H9 (cell line): ENCODE measurements around the gene NGB. TPM values are rescaled to one million over a fixed set of nuclear protein-coding genes. Genes with fewer than 3 reads are reported as not detected.

Source experiments
- DNase-seq: peaks from one replicate; pipeline ENCODE4 v3.0.0-alpha.2; 2017
- H2AFZ ChIP-seq: one replicate; pipeline ENCODE4 v1.6.1; 2013; ENCODE audit warnings: mild to moderate bottlenecking, low read length, control low read depth, moderate library complexity
- H2AK5ac ChIP-seq: 2 replicates; pipeline ENCODE4 v1.6.1; 2013; ENCODE audit warnings: low read length, control low read depth, mixed read lengths; ENCODE audit not compliant: insufficient read length
- H2BK120ac ChIP-seq: one replicate; pipeline ENCODE4 v1.6.1; 2013; ENCODE audit warnings: low read depth, mild to moderate bottlenecking, low read length, control low read depth, inconsistent platforms; ENCODE audit not compliant: poor library complexity, severe bottlenecking
- H2BK12ac ChIP-seq: 2 replicates; pipeline ENCODE4 v1.6.1; 2013; ENCODE audit warnings: low read length, control low read depth, mixed read lengths, low read depth; ENCODE audit not compliant: insufficient read length
- H2BK15ac ChIP-seq: 2 replicates; pipeline ENCODE4 v1.6.1; 2013; ENCODE audit warnings: low read depth, low read length, control low read depth
- H2BK20ac ChIP-seq: one replicate; pipeline ENCODE4 v1.6.1; 2013; ENCODE audit warnings: low read depth, mild to moderate bottlenecking, low read length, control low read depth, inconsistent platforms; ENCODE audit not compliant: poor library complexity, severe bottlenecking
- H2BK5ac ChIP-seq: 2 replicates; pipeline ENCODE4 v1.6.1; 2013; ENCODE audit warnings: low read length, control low read depth, mixed read lengths; ENCODE audit not compliant: insufficient read length
- H3K14ac ChIP-seq: 2 replicates; pipeline ENCODE4 v1.6.1; 2013; ENCODE audit warnings: low read length, control low read depth; ENCODE audit not compliant: insufficient read depth
- H3K18ac ChIP-seq: 2 replicates; pipeline ENCODE4 v1.6.1; 2013; ENCODE audit warnings: low read depth, mild to moderate bottlenecking, mixed read lengths, low read length, control low read depth; ENCODE audit not compliant: insufficient read length
- H3K23ac ChIP-seq: 2 replicates; pipeline ENCODE4 v1.6.1; 2013; ENCODE audit warnings: low read length, control low read depth, mixed read lengths, low read depth; ENCODE audit not compliant: insufficient read length
- H3K23me2 ChIP-seq: 2 replicates; pipeline ENCODE4 v1.6.1; 2013; ENCODE audit warnings: low read depth, mild to moderate bottlenecking, mixed read lengths, low read length, control low read depth; ENCODE audit not compliant: insufficient read length, poor library complexity, severe bottlenecking
- H3K27ac ChIP-seq: 2 replicates; pipeline ENCODE4 v1.5.1; 2013; ENCODE audit warnings: low read length, control low read depth, mixed read lengths, low read depth; ENCODE audit not compliant: insufficient read length
- H3K27me3 ChIP-seq: 2 replicates; pipeline ENCODE4 v1.6.1; 2013; ENCODE audit warnings: low read length, control low read depth, inconsistent platforms; ENCODE audit not compliant: insufficient read depth
- H3K4ac ChIP-seq: 2 replicates; pipeline ENCODE4 v1.6.1; 2013; ENCODE audit warnings: low read depth, mild to moderate bottlenecking, control low read depth, inconsistent platforms, low read length, moderate library complexity
- H3K4me1 ChIP-seq: 2 replicates; pipeline ENCODE4 v1.6.1; 2013; ENCODE audit warnings: low read length, control low read depth, inconsistent platforms; ENCODE audit not compliant: insufficient read depth
- H3K4me2 ChIP-seq: 2 replicates; pipeline ENCODE4 v1.6.1; 2013; ENCODE audit warnings: low read length, control low read depth, mixed read lengths; ENCODE audit not compliant: insufficient read length, insufficient read depth
- H3K56ac ChIP-seq: 2 replicates; pipeline ENCODE4 v1.6.1; 2013; ENCODE audit warnings: low read depth, mild to moderate bottlenecking, mixed read lengths, low read length, control low read depth; ENCODE audit not compliant: insufficient read length
- H3K79me1 ChIP-seq: 2 replicates; pipeline ENCODE4 v1.6.1; 2013; ENCODE audit warnings: low read depth, mild to moderate bottlenecking, moderate library complexity, low read length, control low read depth, inconsistent platforms; ENCODE audit not compliant: insufficient read depth, poor library complexity, severe bottlenecking
- H3K79me2 ChIP-seq: 2 replicates; pipeline ENCODE4 v1.6.1; 2013; ENCODE audit warnings: low read length, control low read depth, inconsistent platforms; ENCODE audit not compliant: insufficient read depth
- H3K9ac ChIP-seq: 2 replicates; pipeline ENCODE4 v1.6.1; 2013; ENCODE audit warnings: low read length, control low read depth, mixed read lengths; ENCODE audit not compliant: insufficient read length; ENCODE audit errors: extremely low read depth
- H3K9me3 ChIP-seq: one replicate; pipeline ENCODE4 v1.6.1; 2013; ENCODE audit warnings: low read depth, low read length, inconsistent platforms; ENCODE audit not compliant: control insufficient read depth
- H3T11ph ChIP-seq: one replicate; pipeline ENCODE4 v1.6.1; 2013; ENCODE audit warnings: mild to moderate bottlenecking, low read length, control low read depth, inconsistent platforms
- H4K20me1 ChIP-seq: one replicate; pipeline ENCODE4 v1.6.1; 2013; ENCODE audit not compliant: control insufficient read depth, insufficient read length, insufficient read depth
- H4K5ac ChIP-seq: 2 replicates; pipeline ENCODE4 v1.6.1; 2013; ENCODE audit warnings: low read depth, mild to moderate bottlenecking, mixed read lengths, low read length, control low read depth; ENCODE audit not compliant: insufficient read length
- H4K8ac ChIP-seq: replicated peaks from 2 replicates; pipeline ENCODE4 v1.6.1; 2013; ENCODE audit warnings: low read length, control low read depth, mixed read lengths, low read depth; ENCODE audit not compliant: insufficient read length
- H4K91ac ChIP-seq: 2 replicates; pipeline ENCODE4 v1.6.1; 2013; ENCODE audit warnings: low read depth, mild to moderate bottlenecking, moderate library complexity, mixed read lengths, low read length, control low read depth; ENCODE audit not compliant: insufficient read length
- H3K27ac Mint-ChIP-seq, 3 experiments: 2 replicates in 2 of 3; 3 replicates in 1 of 3; pipeline ENCODE4 v1.8.0; 2020 to 2021; ENCODE audit warnings: mixed read lengths in 3 of 3, mild to moderate bottlenecking in 1 of 3, moderate library complexity in 1 of 3
- H3K27me3 Mint-ChIP-seq: 2 replicates; pipeline ENCODE4 v1.8.0; 2021; ENCODE audit warnings: low read depth, mild to moderate bottlenecking, moderate library complexity, mixed read lengths
- H3K36me3 Mint-ChIP-seq, 3 experiments: 2 replicates in 2 of 3; 3 replicates in 1 of 3; pipeline ENCODE4 v1.8.0; 2020 to 2021; ENCODE audit warnings: low read depth in 3 of 3, mixed read lengths in 3 of 3; ENCODE audit not compliant: insufficient read depth in 1 of 3
- H3K4me1 Mint-ChIP-seq, 2 experiments: 2 replicates each; pipeline ENCODE4 v1.8.0; 2020; ENCODE audit warnings: mixed read lengths in 2 of 2
- H3K4me3 Mint-ChIP-seq, 2 experiments: 2 replicates in 1 of 2; 3 replicates in 1 of 2; pipeline ENCODE4 v1.8.0; 2020 to 2021; ENCODE audit warnings: mild to moderate bottlenecking in 2 of 2, mixed read lengths in 2 of 2, moderate library complexity in 1 of 2
- H3K9me3 Mint-ChIP-seq, 2 experiments: 2 replicates in 1 of 2; 3 replicates in 1 of 2; pipeline ENCODE4 v1.8.0; 2020; ENCODE audit warnings: mild to moderate bottlenecking in 2 of 2, mixed read lengths in 2 of 2, moderate library complexity in 1 of 2
- CTCF ChIP-seq: fragments of 200-600 bp; sonication (generic); conservative IDR thresholded peaks from 3 replicates; pipeline ENCODE4 v1.8.0; 2021; ENCODE audit warnings: antibody characterized with exemption, mild to moderate bottlenecking
- WGBS: extraction: QIAGEN DNeasy Blood & Tissue Kit; methylation state at CpG from one replicate; pipeline ENCODE4 v1.1.7; 2013; ENCODE audit warnings: missing lambda C conversion rate, low lambda C conversion rate, mixed read lengths; ENCODE audit not compliant: insufficient read length; ENCODE audit errors: extremely low coverage; 5-methylcytosine and 5-hydroxymethylcytosine counted together
- total RNA-seq: library from RNA; stranded (reverse); gene quantifications from 2 replicates; pipeline ENCODE4 v1.2.1, GENCODE V29; 2021

NGB gene
- total RNA-seq, 1 experiment from 2014 or later: 0.26 TPM

- Histone ChIP-seq H3K9me3 (no peaks in the 10 kb centered on the region), H3K79me1 (no peaks in the 10 kb centered on the region), H2AFZ (no peak overlapping the region), H3K4ac (no peak overlapping the region), H4K8ac (no peak overlapping the region), H4K5ac (no peak overlapping the region), H2BK5ac (no peak overlapping the region), H3T11ph (no peak overlapping the region), H3K9ac (no peak overlapping the region), H3K4me2 (no peak overlapping the region), H3K56ac (no peak overlapping the region), H2BK20ac (no peak overlapping the region), H3K4me1 (no peaks in the 10 kb centered on the region), H3K27me3 (no peaks in the 10 kb centered on the region), H2BK120ac (no peak overlapping the region), H4K91ac (no peak overlapping the region), H3K23me2 (no peaks in the 10 kb centered on the region), H2BK12ac (no peak overlapping the region), H3K79me2 (no peaks in the 10 kb centered on the region), H3K18ac (no peak overlapping the region), H2BK15ac (no peak overlapping the region), H3K14ac (no peak overlapping the region), H2AK5ac (no peak overlapping the region), H3K27ac (no peak overlapping the region), H3K23ac (no peak overlapping the region), H4K20me1 (no peaks in the 10 kb centered on the region)
- Mint-ChIP-seq H3K4me3 (no peak overlapping the region), H3K36me3 (peaks cover 2 to 19% (median 11%) of the 10 kb centered on the region in 3 experiments), H3K27ac (peak overlapping the region in 1 of 3 experiments; percentile 70; a peak in 1 of 7 replicates), H3K27me3 (no peaks in the 10 kb centered on the region), H3K4me1 (peaks cover 7 to 8% of the 10 kb centered on the region in 2 experiments), H3K9me3 (no peaks in the 10 kb centered on the region)
- WGBS: no CpG with 5 or more reads among the region's 4 CpGs
- TF ChIP-seq CTCF: peak; percentile 59
- DNase-seq: no peak
These were observed 19.7 kb upstream of the NGB start for GRCh38 chr14:77290705-77291104.
